ENCODE results near the gene TTLL11.

The TTLL11 gene

GRCh38 chr9:121944711-121945191 is 148.4 kb downstream of the TTLL11 start:
- no peak for DNase-seq (ENCODE audit: low spot score)
- TF ChIP-seq, protein P1, sequence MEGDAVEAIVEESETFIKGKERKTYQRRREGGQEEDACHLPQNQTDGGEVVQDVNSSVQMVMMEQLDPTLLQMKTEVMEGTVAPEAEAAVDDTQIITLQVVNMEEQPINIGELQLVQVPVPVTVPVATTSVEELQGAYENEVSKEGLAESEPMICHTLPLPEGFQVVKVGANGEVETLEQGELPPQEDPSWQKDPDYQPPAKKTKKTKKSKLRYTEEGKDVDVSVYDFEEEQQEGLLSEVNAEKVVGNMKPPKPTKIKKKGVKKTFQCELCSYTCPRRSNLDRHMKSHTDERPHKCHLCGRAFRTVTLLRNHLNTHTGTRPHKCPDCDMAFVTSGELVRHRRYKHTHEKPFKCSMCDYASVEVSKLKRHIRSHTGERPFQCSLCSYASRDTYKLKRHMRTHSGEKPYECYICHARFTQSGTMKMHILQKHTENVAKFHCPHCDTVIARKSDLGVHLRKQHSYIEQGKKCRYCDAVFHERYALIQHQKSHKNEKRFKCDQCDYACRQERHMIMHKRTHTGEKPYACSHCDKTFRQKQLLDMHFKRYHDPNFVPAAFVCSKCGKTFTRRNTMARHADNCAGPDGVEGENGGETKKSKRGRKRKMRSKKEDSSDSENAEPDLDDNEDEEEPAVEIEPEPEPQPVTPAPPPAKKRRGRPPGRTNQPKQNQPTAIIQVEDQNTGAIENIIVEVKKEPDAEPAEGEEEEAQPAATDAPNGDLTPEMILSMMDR (IDR thresholded peaks at IDR 0.05; ENCODE audit: extremely low read depth, missing control alignments): no peak

DNA sequence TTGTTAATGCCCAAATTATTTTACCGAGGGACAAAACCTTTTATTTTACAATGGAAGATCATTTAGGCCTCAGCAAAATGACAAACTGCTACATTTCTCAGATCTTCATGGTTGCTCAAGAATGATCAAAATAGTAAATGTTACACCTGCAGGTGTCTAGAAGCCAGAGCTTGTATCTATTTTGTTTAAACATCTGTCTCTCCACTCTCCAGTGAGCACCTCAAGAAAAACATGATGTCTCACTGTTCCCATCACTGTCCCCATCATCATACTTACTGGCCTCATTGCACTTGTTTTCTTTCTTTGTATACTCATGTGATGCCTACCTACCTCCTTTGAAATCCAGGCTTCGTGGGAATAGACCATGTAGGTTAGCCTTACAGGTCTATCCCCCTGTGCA is 149.6 kb downstream of the TTLL11 start:
- no peak for DNase-seq (ENCODE audit: low spot score)
- TF ChIP-seq, protein P1 (IDR thresholded peaks at IDR 0.05; ENCODE audit: extremely low read depth, missing control alignments): no peak

DNA sequence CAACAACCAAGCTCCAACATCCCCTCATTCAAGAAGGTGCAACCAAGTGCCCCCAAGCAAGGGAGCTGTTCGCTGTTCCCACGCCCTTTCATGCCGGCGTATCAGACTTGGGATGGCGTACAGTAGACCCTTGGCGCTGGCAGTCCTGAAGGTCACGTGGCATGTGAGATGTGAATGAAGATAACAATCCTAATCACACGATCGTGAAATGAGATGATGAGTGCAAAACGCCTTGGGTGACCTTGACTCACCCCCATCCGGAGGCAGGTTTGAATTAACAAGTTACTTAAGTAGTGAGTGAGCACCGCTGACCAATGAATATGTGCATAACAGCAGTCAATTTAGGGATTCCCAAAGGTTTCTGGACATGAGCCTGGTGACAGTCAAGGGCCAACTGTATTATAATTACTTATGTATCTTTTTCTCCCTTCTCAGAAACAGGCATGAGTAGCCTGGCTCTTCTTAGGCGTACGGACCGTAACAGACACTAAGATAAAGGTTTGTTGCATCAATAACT is 150.2 kb downstream of the TTLL11 start:
- TF ChIP-seq, protein P1 (IDR thresholded peaks at IDR 0.05; ENCODE audit: extremely low read depth, missing control alignments): no peak
- no peak for DNase-seq (ENCODE audit: low spot score)

DNA sequence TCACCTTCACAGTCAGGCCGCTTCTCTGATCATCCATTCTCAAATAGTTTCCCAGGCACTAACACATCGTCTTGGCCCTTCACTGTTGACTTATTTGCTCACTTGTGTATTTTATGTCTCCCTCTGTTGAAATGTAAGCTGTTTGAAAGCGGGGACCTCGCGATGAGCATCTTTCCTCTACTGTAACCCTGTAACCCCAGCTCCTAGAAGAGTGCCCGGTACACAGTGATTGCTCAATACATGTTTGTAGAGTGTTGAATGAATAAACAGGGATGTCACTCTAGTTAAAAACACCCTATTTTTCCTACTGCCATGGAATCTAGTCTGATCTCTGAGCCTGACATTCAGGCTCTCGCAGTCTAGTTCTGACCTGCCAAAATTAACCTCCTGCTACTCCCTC is 150.8 kb downstream of the TTLL11 start:
- DNase-seq (ENCODE audit: low spot score): no peak
- TF ChIP-seq, protein P1 (IDR thresholded peaks at IDR 0.05; ENCODE audit: extremely low read depth, missing control alignments): no peak

GRCh38 chr9:121939643-121940042 is 153.5 kb downstream of the TTLL11 start:
- TF ChIP-seq, protein P1 (IDR thresholded peaks at IDR 0.05; ENCODE audit: extremely low read depth, missing control alignments): no peak
- DNase-seq (ENCODE audit: low spot score): no peak

DNA sequence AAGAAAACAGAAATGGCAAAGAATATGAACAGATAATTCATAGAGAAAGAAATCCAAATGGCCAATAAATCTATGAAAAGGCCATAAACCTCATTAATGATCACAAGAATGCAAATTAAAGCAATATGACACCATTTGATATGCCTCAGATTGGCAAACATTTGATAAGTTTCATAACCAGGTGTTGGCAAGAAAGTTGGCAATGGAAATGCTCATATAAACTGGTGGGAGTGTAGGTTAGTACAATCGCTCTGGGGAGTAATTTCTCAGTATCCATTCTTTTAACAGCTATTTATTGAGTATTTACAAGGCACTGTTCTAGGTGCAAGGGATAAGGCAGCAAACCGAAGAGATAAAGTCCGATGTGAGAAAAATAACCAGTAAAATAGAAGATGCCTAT is 154.5 kb downstream of the TTLL11 start:
- TF ChIP-seq, protein P1 (IDR thresholded peaks at IDR 0.05; ENCODE audit: extremely low read depth, missing control alignments): no peak
- DNase-seq (ENCODE audit: low spot score): no peak

DNA sequence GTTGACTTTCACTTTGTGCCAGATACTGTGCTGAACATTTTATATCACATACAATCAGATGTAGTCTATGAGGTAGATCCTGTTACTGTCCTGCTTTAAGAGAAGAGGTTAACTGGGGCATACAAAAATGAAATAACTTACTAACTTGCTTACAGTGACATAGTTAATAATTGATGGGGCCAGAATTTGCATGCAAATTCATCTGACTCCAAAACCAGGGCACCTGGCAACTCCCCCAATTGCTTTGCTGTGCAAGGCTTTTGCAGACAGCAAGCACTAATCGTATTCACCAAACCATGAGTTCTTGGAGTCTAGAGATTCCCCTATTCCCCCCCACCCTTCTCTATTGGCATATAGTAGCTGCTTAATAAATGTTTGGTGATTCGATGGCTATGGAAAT is 155.9 kb downstream of the TTLL11 start:
- no peak for DNase-seq (ENCODE audit: low spot score)
- TF ChIP-seq, protein P1 (IDR thresholded peaks at IDR 0.05; ENCODE audit: extremely low read depth, missing control alignments): no peak
